HUES64 (cell line): ENCODE measurements around the gene TNNI3.
A peak's percentile ranks its signal among the peaks of the same experiment; 100 is the strongest.
"Not testable (repeated sequence)": the region's sequence is repeated elsewhere in the genome, so short reads cannot be mapped to it uniquely, and the experiment has no call there.

ENCODE experiments used
- H3K27ac ChIP-seq: 2 replicates; pipeline ENCODE4 v1.7.0; 2013; ENCODE audit warnings: low read depth, low read length, inconsistent platforms
- H3K27me3 ChIP-seq: 2 replicates; pipeline ENCODE4 v1.6.1; 2013; ENCODE audit warnings: mild to moderate bottlenecking, low read length; ENCODE audit not compliant: insufficient read depth
- H3K36me3 ChIP-seq: 2 replicates; pipeline ENCODE4 v1.6.1; 2013; ENCODE audit warnings: mild to moderate bottlenecking, low read length; ENCODE audit not compliant: insufficient read depth
- H3K4me1 ChIP-seq: 2 replicates; pipeline ENCODE4 v1.6.1; 2013; ENCODE audit warnings: mild to moderate bottlenecking, low read length, moderate library complexity; ENCODE audit not compliant: insufficient read depth
- H3K4me3 ChIP-seq: 2 replicates; pipeline ENCODE4 v1.5.1; 2013; ENCODE audit warnings: mild to moderate bottlenecking, low read length, moderate library complexity
- H3K9ac ChIP-seq: 2 replicates; pipeline ENCODE4 v1.6.1; 2013; ENCODE audit warnings: mild to moderate bottlenecking, low read depth, low read length
- H3K9me3 ChIP-seq: 2 replicates; pipeline ENCODE4 v1.6.1; 2013; ENCODE audit warnings: low read depth, low read length; ENCODE audit not compliant: insufficient read depth
- WGBS: fragments of 150-250, 120-280 bp; methylation state at CpG from one replicate; pipeline ENCODE4 v1.1.7; 2013; ENCODE audit warnings: missing lambda C conversion rate; 5-methylcytosine and 5-hydroxymethylcytosine counted together

The TNNI3 gene

GRCh38 chr19:55156202-55157063, 1.1 kb downstream of the TNNI3 start:
- WGBS = 34% methylated on average over 51 of the region's 52 CpGs
- Histone ChIP-seq H3K4me1 (peaks cover 15% of the 10 kb centered on the region), H3K36me3 (peaks cover 9% of the 10 kb centered on the region; the same call in 1 of the 2 replicates), H3K27me3 (peaks cover 5% of the 10 kb centered on the region; the same call in 1 of the 2 replicates), H3K4me3 (peak overlapping the region; percentile 54), H3K9me3 (no peaks in the 10 kb centered on the region), H3K9ac (peak overlapping the region; percentile 67), H3K27ac (no peak overlapping the region)

- H3K36me3 ChIP-seq, H3K9me3 ChIP-seq, H3K27me3 ChIP-seq, H3K27ac ChIP-seq: not testable (repeated sequence)
- peak overlapping the region; percentile 54 for H3K4me3 ChIP-seq
- WGBS = 36% methylated on average over 5 of the region's 5 CpGs
- H3K9ac ChIP-seq = peak overlapping the region; percentile 67
- peaks cover 15% of the 10 kb centered on the region for H3K4me1 ChIP-seq
Observed at GRCh38 chr19:55155784-55156183, 1.7 kb downstream of the TNNI3 start.

GRCh38 chr19:55153652-55154264, 3.8 kb downstream of the TNNI3 start:
- Histone ChIP-seq H3K9ac (no peak overlapping the region), H3K27ac (no peak overlapping the region), H3K27me3 (no peaks in the 10 kb centered on the region; the same call in 1 of the 2 replicates), H3K36me3 (peaks cover 9% of the 10 kb centered on the region; the same call in 1 of the 2 replicates), H3K4me1 (peaks cover 13% of the 10 kb centered on the region), H3K4me3 (no peak overlapping the region), H3K9me3 (no peaks in the 10 kb centered on the region)
- WGBS = 92% methylated on average over 10 of the region's 12 CpGs

DNA sequence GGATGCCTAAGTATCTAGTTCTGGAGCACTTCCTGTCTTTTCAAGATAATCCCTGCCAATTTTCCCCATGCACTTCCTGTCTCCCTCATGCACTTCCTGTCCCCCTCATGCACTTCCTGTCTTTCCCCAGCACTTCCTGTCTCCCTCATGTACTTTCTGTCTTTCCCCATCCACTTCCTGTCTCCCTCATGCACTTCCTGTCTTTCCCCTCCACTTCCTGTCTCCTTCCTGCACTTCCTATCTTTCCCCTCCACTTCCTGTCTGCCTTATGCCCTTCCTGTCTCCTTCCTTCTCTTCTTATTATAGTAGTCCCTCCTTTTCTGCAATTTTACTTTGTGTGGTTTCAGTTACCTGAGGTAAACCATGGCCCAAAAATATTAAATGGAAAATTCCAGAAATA, 5.5 kb downstream of the TNNI3 start:
- Histone ChIP-seq H3K9ac (no peak overlapping the region), H3K27ac (no peak overlapping the region)

GRCh38 chr19:55149078-55150003, 8.2 kb downstream of the TNNI3 start, which contains the start of gene TNNT1:
Gene TNNT1, minus strand, starts transcription at chr19:55149206. Its CDS starts 2,049 bp downstream, at chr19:55147157.
- WGBS = 11% methylated on average over 16 of the region's 18 CpGs
- peak within 1 kb of the TSS; percentile 45; the same call in 1 of the 2 replicates for H3K27ac ChIP-seq
- peaks cover 20% of the 10 kb centered on the region for H3K4me1 ChIP-seq
- H3K9me3 ChIP-seq = no peaks in the 10 kb centered on the region
- peak within 1 kb of the TSS; percentile 47 for H3K4me3 ChIP-seq
- H3K9ac ChIP-seq = 0 out of 2 replicates have a peak within 1 kb of the TSS, but pooled peaks have one; percentile 18
- no peaks in the 10 kb centered on the region for H3K27me3 ChIP-seq
- peaks cover 14% of the 10 kb centered on the region; the same call in 1 of the 2 replicates for H3K36me3 ChIP-seq

More for the DNA sequence above, 5.5 kb downstream of the TNNI3 start:
- no peak overlapping the region for H3K4me3 ChIP-seq
- H3K9me3 ChIP-seq = no peaks in the 10 kb centered on the region
- no peaks in the 10 kb centered on the region; the same call in 1 of the 2 replicates for H3K27me3 ChIP-seq
- peaks cover 20% of the 10 kb centered on the region for H3K4me1 ChIP-seq
- H3K36me3 ChIP-seq = peaks cover 9% of the 10 kb centered on the region; the same call in 1 of the 2 replicates

- Histone ChIP-seq H3K27me3 (no peaks in the 10 kb centered on the region), H3K4me3 (peak overlapping the region; percentile 47; the same call in 1 of the 2 replicates), H3K36me3 (peaks cover 9% of the 10 kb centered on the region; the same call in 1 of the 2 replicates), H3K9ac (no peak overlapping the region), H3K27ac (no peak overlapping the region; the same call in 1 of the 2 replicates), H3K9me3 (no peaks in the 10 kb centered on the region), H3K4me1 (peaks cover 20% of the 10 kb centered on the region)
- WGBS = 9% methylated on average over 7 of the region's 9 CpGs
Observed at GRCh38 chr19:55147545-55148251, 9.8 kb downstream of the TNNI3 start.

GRCh38 chr19:55146705-55147273, 10.7 kb downstream of the TNNI3 start:
- Histone ChIP-seq H3K36me3 (0 out of 2 replicates have a peak, but pooled peaks cover 9% of the 10 kb centered on the region), H3K9me3 (no peaks in the 10 kb centered on the region), H3K9ac (peak overlapping the region; percentile 42; the same call in 1 of the 2 replicates), H3K4me1 (peaks cover 20% of the 10 kb centered on the region), H3K4me3 (peak overlapping the region; percentile 68), H3K27ac (peak overlapping the region; percentile 87; the same call in 1 of the 2 replicates), H3K27me3 (no peaks in the 10 kb centered on the region)
- under 1% methylated on average over 22 of the region's 27 CpGs for WGBS

DNA sequence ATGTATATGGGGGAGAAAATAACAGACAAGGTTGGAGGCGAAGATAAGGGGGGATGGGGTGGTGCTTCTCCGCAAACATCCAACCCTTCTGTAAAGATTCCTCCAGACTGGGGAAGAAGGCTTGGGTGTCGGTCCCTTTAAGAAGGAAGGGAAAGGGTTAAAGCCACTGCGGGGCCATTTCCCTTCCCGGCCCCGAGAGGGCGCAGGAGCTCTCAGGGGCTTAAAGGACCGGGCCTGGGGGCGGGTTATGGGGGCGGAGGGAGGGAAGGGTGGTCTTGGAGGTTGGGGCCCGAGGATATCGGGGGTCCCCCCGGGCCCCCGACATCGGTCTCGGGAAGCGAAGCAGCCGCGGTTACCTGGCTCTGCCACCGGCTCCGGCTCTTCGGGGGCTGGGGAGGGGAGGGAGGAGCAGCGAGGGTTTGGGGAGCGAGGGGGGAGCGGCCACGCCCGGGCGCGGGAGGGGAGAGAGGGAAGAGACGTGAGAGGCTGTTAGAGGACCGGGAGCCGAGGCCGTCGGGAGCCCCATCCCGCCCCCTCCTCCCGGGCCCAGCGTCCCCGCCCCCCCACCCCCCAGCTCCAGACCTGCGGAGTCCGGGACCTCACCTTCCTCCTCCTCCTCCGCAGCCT, 11.3 kb downstream of the TNNI3 start:
- peaks cover 20% of the 10 kb centered on the region for H3K4me1 ChIP-seq
- H3K36me3 ChIP-seq = 0 out of 2 replicates have a peak, but pooled peaks cover 9% of the 10 kb centered on the region
- whole genome bisulfite sequencing = 3% methylated on average over 27 of the region's 41 CpGs
- no peaks in the 10 kb centered on the region for H3K27me3 ChIP-seq
- H3K9me3 ChIP-seq = no peaks in the 10 kb centered on the region
- H3K27ac ChIP-seq = peak overlapping the region; percentile 87; the same call in 1 of the 2 replicates
- peak overlapping the region; percentile 42; the same call in 1 of the 2 replicates for H3K9ac ChIP-seq
- peak overlapping the region; percentile 68 for H3K4me3 ChIP-seq

DNA sequence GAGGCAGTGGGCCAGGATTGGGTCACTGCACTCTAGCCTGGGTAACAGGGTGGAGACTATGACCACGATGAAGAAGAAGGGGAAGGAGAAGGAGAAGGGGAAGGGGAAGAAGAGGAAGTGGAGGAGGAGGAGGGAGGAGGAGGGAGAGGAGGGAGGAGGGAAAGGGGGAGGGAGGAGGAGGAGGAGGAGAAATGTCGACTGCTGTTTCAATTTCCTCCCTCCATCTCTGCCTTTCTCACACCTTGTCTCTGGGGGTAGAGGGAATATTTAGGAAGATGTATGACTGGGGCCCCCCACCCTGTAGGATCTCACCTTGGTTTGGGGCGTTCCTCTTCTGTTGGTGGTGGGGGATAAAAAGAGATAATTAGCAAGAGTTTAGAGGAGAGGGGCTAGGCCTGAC, 12.3 kb downstream of the TNNI3 start:
- Histone ChIP-seq H3K9ac (no peak overlapping the region), H3K9me3 (no peaks in the 10 kb centered on the region), H3K4me1 (peaks cover 20% of the 10 kb centered on the region), H3K4me3 (no peak overlapping the region), H3K27ac (no peak overlapping the region), H3K36me3 (peaks cover 9% of the 10 kb centered on the region; the same call in 1 of the 2 replicates), H3K27me3 (no peaks in the 10 kb centered on the region)
- WGBS = 41% methylated on average over 2 of the region's 3 CpGs
